HepG2 (cell line): ENCODE results near the gene SERPINF2. TPM values are rescaled to one million over a fixed set of nuclear protein-coding genes. Genes with fewer than 3 reads are reported as not detected.

ENCODE experiments used
- EP300 ChIP-seq, 3 experiments: sonication (generic) in 1 of 3; formaldehyde crosslinking in 1 of 3; IDR thresholded peaks; 2 replicates each; pipeline versions ENCODE4 v1.5.1 to v1.6.1; 2011 to 2020; ENCODE audit warnings: low read depth in 2 of 3, low read length in 2 of 3, borderline replicate concordance in 1 of 3, improper control_type of control experiment in 1 of 3, mild to moderate bottlenecking in 1 of 3, missing genetic modification reagents in 1 of 3, moderate library complexity in 1 of 3
- KLF12 ChIP-seq: sonication (generic); formaldehyde crosslinking; IDR thresholded peaks from 2 replicates; pipeline ENCODE4 v1.4.0; 2020; ENCODE audit warnings: missing genetic modification reagents, borderline replicate concordance
- KLF16 ChIP-seq, 2 experiments: sonication (generic) in 1 of 2; formaldehyde crosslinking in 1 of 2; IDR thresholded peaks; 2 replicates each; pipeline versions ENCODE4 v1.6.1 to v1.8.0; 2016 to 2023; ENCODE audit warnings: missing genetic modification reagents in 2 of 2, missing compliant biosample characterization in 1 of 2
- MBNL3 ChIP-seq: fragments of 250-450 bp; sonication (Bioruptor Pico); conservative IDR thresholded peaks from 2 replicates; pipeline ENCODE4 v1.8.0; 2022; ENCODE audit warnings: mild to moderate bottlenecking, inconsistent platforms
- MXI1 ChIP-seq: IDR thresholded peaks from 3 replicates; pipeline ENCODE4 v1.6.1; 2012; ENCODE audit warnings: low read depth, low read length, inconsistent platforms, borderline replicate concordance
- NBN ChIP-seq: fragments of 450-650 bp; conservative IDR thresholded peaks from 2 replicates; pipeline ENCODE4 v1.6.1; 2017
- NCOA1 ChIP-seq: sonication (generic); formaldehyde crosslinking; IDR thresholded peaks from 2 replicates; pipeline ENCODE4 v1.9.0; 2021; ENCODE audit warnings: missing genetic modification reagents
- RFX5 ChIP-seq: IDR thresholded peaks from 2 replicates; pipeline ENCODE4 v1.6.1; 2011; ENCODE audit warnings: low read depth, low read length, improper control_type of control experiment
- THAP11 ChIP-seq: IDR thresholded peaks from 2 replicates; pipeline ENCODE4 v1.6.1; 2016; ENCODE audit warnings: missing biosample characterization, missing genetic modification reagents
- ZC3H13 ChIP-seq: sonication (generic); formaldehyde crosslinking; IDR thresholded peaks from 2 replicates; pipeline ENCODE4 v1.8.1; 2023; ENCODE audit warnings: mild to moderate bottlenecking, missing genetic modification reagents, moderate library complexity
- ZFP91 ChIP-seq: sonication (generic); formaldehyde crosslinking; IDR thresholded peaks from 2 replicates; pipeline ENCODE4 v1.9.0; 2022; ENCODE audit warnings: missing genetic modification reagents, mild to moderate bottlenecking, borderline replicate concordance
- ZNF20 ChIP-seq: sonication (generic); formaldehyde crosslinking; IDR thresholded peaks from 2 replicates; pipeline ENCODE4 v1.4.0; 2020; ENCODE audit warnings: mild to moderate bottlenecking, moderate library complexity, missing genetic modification reagents
- ZNF367 ChIP-seq: sonication (generic); formaldehyde crosslinking; IDR thresholded peaks from 2 replicates; pipeline ENCODE4 v1.4.0; 2020; ENCODE audit warnings: missing genetic modification reagents, borderline replicate concordance
- ZNF703 ChIP-seq: sonication (generic); formaldehyde crosslinking; IDR thresholded peaks from 2 replicates; pipeline ENCODE4 v1.5.1; 2020; ENCODE audit warnings: missing genetic modification reagents, mild to moderate bottlenecking, moderate library complexity, borderline replicate concordance
- ZSCAN22 ChIP-seq: sonication (generic); formaldehyde crosslinking; IDR thresholded peaks from 2 replicates; pipeline ENCODE4 v1.4.0; 2020; ENCODE audit warnings: mild to moderate bottlenecking, missing genetic modification reagents
- polyA plus RNA-seq, 8 experiments: library from polyadenylated mRNA; depleted of rRNA in 3 of 8; stranded (reverse) in 7 of 8; unstranded in 1 of 8; fragments of >200 nt; fragmentation: Illumina TruSeq in 4 of 8; extraction: Trizol in 4 of 8; gene quantifications; 2 replicates each; pipeline versions ENCODE4 v1.2.1 to v1.2.3, GENCODE V29; 2011 to 2016; ENCODE audit warnings: low read depth in 4 of 8, missing spikeins in 1 of 8, mixed read lengths in 1 of 8; ENCODE audit not compliant: insufficient read depth in 1 of 8
- total RNA-seq, 5 experiments: library from RNA; depleted of rRNA; stranded (reverse); fragments of >200 nt; fragmentation: Illumina TruSeq; extraction: Trizol; gene quantifications; 2 replicates each; pipeline ENCODE4 v1.2.3, GENCODE V29; 2016; ENCODE audit warnings: low read depth in 1 of 5
- TF ChIP-seq, protein P1 (sequence below): sonication (generic); formaldehyde crosslinking; IDR thresholded peaks from 2 replicates; pipeline ENCODE4 v1.8.0; 2022; ENCODE audit warnings: mild to moderate bottlenecking, missing genetic modification reagents, moderate library complexity
- TF ChIP-seq, protein P2 (sequence below): sonication (generic); formaldehyde crosslinking; IDR thresholded peaks from 2 replicates; pipeline ENCODE4 v1.5.0; 2020; ENCODE audit warnings: mild to moderate bottlenecking, missing genetic modification reagents, borderline replicate concordance
- TF ChIP-seq, protein P3 (sequence below): sonication (generic); formaldehyde crosslinking; conservative IDR thresholded peaks from 2 replicates; pipeline ENCODE4 v1.8.0; 2022; ENCODE audit warnings: mild to moderate bottlenecking, moderate library complexity, missing genetic modification reagents
- TF ChIP-seq, protein P4 (sequence below): sonication (generic); formaldehyde crosslinking; IDR thresholded peaks from 2 replicates; pipeline ENCODE4 v1.5.0; 2020; ENCODE audit warnings: missing genetic modification reagents
- TF ChIP-seq, protein P5 (sequence below): sonication (generic); formaldehyde crosslinking; IDR thresholded peaks from 2 replicates; pipeline ENCODE4 v1.5.0; 2020; ENCODE audit warnings: mild to moderate bottlenecking, missing genetic modification reagents, moderate library complexity

Gene SERPINF2
- total and polyA plus RNA-seq, 2 of the 13 experiments (the other 11 are each of a cell fraction or from before 2014, with no cell fraction given): 309 to 548 TPM

GRCh38 chr17:1769822-1770477, 27.3 kb downstream of the SERPINF2 start (continued):
- no peak for TF ChIP-seq ZNF703 (CRISPR knock-in tag)
- TF ChIP-seq ZNF367 (CRISPR knock-in tag): no peak
- no peak for TF ChIP-seq NCOA1 (CRISPR knock-in tag)
- no peak for TF ChIP-seq MBNL3 (CRISPR knock-in tag)
- TF ChIP-seq ZC3H13 (CRISPR knock-in tag): no peak
- TF ChIP-seq, protein P1, sequence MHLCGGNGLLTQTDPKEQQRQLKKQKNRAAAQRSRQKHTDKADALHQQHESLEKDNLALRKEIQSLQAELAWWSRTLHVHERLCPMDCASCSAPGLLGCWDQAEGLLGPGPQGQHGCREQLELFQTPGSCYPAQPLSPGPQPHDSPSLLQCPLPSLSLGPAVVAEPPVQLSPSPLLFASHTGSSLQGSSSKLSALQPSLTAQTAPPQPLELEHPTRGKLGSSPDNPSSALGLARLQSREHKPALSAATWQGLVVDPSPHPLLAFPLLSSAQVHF (CRISPR knock-in tag): no peak
- no peak for TF ChIP-seq RFX5
- TF ChIP-seq, protein P2, sequence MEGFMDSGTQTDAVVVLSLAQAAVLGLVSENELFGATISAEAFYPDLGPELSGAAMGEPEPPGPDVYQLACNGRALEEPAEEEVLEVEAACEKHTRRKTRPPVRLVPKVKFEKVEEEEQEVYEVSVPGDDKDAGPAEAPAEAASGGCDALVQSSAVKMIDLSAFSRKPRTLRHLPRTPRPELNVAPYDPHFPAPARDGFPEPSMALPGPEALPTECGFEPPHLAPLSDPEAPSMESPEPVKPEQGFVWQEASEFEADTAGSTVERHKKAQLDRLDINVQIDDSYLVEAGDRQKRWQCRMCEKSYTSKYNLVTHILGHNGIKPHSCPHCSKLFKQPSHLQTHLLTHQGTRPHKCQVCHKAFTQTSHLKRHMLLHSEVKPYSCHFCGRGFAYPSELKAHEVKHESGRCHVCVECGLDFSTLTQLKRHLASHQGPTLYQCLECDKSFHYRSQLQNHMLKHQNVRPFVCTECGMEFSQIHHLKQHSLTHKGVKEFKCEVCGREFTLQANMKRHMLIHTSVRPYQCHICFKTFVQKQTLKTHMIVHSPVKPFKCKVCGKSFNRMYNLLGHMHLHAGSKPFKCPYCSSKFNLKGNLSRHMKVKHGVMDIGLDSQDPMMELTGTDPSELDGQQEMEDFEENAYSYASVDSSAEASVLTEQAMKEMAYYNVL (CRISPR knock-in tag): 0 out of 2 replicates have a peak, but pooled peaks have one; percentile 60
- no peak for TF ChIP-seq ZSCAN22 (CRISPR knock-in tag)
- TF ChIP-seq, protein P3, sequence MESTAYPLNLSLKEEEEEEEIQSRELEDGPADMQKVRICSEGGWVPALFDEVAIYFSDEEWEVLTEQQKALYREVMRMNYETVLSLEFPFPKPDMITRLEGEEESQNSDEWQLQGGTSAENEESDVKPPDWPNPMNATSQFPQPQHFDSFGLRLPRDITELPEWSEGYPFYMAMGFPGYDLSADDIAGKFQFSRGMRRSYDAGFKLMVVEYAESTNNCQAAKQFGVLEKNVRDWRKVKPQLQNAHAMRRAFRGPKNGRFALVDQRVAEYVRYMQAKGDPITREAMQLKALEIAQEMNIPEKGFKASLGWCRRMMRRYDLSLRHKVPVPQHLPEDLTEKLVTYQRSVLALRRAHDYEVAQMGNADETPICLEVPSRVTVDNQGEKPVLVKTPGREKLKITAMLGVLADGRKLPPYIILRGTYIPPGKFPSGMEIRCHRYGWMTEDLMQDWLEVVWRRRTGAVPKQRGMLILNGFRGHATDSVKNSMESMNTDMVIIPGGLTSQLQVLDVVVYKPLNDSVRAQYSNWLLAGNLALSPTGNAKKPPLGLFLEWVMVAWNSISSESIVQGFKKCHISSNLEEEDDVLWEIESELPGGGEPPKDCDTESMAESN (CRISPR knock-in tag): 0 out of 2 replicates have a peak, but pooled peaks have one; percentile 40
- TF ChIP-seq KLF12 (CRISPR knock-in tag): no peak
- TF ChIP-seq, protein P4, sequence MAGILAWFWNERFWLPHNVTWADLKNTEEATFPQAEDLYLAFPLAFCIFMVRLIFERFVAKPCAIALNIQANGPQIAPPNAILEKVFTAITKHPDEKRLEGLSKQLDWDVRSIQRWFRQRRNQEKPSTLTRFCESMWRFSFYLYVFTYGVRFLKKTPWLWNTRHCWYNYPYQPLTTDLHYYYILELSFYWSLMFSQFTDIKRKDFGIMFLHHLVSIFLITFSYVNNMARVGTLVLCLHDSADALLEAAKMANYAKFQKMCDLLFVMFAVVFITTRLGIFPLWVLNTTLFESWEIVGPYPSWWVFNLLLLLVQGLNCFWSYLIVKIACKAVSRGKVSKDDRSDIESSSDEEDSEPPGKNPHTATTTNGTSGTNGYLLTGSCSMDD: no peak
- no peak for TF ChIP-seq NBN
- TF ChIP-seq, protein P5, sequence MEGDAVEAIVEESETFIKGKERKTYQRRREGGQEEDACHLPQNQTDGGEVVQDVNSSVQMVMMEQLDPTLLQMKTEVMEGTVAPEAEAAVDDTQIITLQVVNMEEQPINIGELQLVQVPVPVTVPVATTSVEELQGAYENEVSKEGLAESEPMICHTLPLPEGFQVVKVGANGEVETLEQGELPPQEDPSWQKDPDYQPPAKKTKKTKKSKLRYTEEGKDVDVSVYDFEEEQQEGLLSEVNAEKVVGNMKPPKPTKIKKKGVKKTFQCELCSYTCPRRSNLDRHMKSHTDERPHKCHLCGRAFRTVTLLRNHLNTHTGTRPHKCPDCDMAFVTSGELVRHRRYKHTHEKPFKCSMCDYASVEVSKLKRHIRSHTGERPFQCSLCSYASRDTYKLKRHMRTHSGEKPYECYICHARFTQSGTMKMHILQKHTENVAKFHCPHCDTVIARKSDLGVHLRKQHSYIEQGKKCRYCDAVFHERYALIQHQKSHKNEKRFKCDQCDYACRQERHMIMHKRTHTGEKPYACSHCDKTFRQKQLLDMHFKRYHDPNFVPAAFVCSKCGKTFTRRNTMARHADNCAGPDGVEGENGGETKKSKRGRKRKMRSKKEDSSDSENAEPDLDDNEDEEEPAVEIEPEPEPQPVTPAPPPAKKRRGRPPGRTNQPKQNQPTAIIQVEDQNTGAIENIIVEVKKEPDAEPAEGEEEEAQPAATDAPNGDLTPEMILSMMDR (CRISPR knock-in tag): peak; percentile 48
- TF ChIP-seq THAP11 (CRISPR knock-in tag): peak; percentile 55; the same call in 1 of the 2 replicates
- no peak for TF ChIP-seq ZNF20 (CRISPR knock-in tag)
- no peak for TF ChIP-seq KLF16 (CRISPR knock-in tag; IDR thresholded peaks at IDR 0.05)
- peak; percentile 73 for TF ChIP-seq ZFP91
- peak in 1 of 2 experiments; percentile 52; a peak in 1 of 4 replicates for TF ChIP-seq EP300 (IDR thresholded peaks at IDR 0.05; ENCODE audit: low read depth in 2 of 2, low read length in 2 of 2)
- no peak; the same call in 1 of the 2 replicates for TF ChIP-seq EP300 (CRISPR knock-in tag; IDR thresholded peaks at IDR 0.05; ENCODE audit: borderline replicate concordance)
- TF ChIP-seq MXI1: no peak
